Large intestine (tissue), 3 donors: ENCODE data around the gene EPB41. TPM values are rescaled to one million over a fixed set of nuclear protein-coding genes. Genes with fewer than 3 reads are reported as not detected.

Experiments
- DNase-seq, 2 donors: peaks; one replicate each; pipeline versions ENCODE4 v3.0.0 to v3.0.0-alpha.2; 2013
- H3K27ac ChIP-seq: one replicate; pipeline ENCODE4 v1.5.1; 2013; ENCODE audit warnings: low read length
- H3K27me3 ChIP-seq: 2 replicates; pipeline ENCODE4 v1.6.1; 2013; ENCODE audit warnings: low read length; ENCODE audit not compliant: control insufficient read depth, insufficient read depth
- H3K36me3 ChIP-seq: 2 replicates; pipeline ENCODE4 v1.6.1; 2013; ENCODE audit warnings: low read length; ENCODE audit not compliant: control insufficient read depth, insufficient read depth
- H3K4me1 ChIP-seq: one replicate; pipeline ENCODE4 v1.6.1; 2013; ENCODE audit warnings: low read length; ENCODE audit not compliant: control insufficient read depth, insufficient read depth
- H3K4me3 ChIP-seq: one replicate; pipeline ENCODE4 v1.5.1; 2013; ENCODE audit warnings: low read length
- H3K9me3 ChIP-seq: one replicate; pipeline ENCODE4 v1.6.1; 2013; ENCODE audit warnings: mild to moderate bottlenecking, low read depth, low read length, moderate library complexity; ENCODE audit not compliant: control insufficient read depth
- WGBS: methylation state at CpG from one replicate; pipeline ENCODE4 v1.1.5; 2013; ENCODE audit warnings: low lambda C conversion rate; ENCODE audit not compliant: insufficient coverage; 5-methylcytosine and 5-hydroxymethylcytosine counted together
- polyA plus RNA-seq: library from polyadenylated mRNA; unstranded; fragments of 120-200 nt; gene quantifications from one replicate; pipeline ENCODE4 v1.2.1, GENCODE V29; 2013

EPB41 gene
- polyA plus RNA-seq, 1 donor, result 54.0 TPM

DNA sequence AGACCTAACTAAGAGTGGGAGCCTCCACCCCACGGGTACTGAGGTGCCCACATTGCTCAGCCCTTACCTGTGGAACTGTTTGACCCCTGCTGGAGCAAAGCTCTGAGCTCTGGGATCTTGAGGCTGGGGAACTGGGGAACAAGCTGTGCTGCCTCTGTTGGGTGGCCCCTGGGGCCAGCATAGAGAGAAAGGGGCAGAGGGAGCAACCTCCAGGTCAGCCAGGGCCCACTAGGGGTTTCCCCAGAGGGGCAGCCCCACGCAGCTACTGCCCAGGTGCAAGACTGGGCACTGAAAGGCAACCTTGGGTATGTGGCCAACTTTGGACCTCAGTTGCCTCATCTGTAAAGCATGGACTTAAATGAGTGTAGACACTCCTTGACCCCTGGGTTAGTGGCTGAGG, 23.5 kb upstream of the EPB41 start:
- Histone ChIP-seq H3K9me3 (no peaks in the 10 kb centered on the region), H3K27ac (no peak overlapping the region), H3K36me3 (peaks cover 7% of the 10 kb centered on the region), H3K27me3 (peaks cover 6% of the 10 kb centered on the region), H3K4me3 (no peak overlapping the region), H3K4me1 (peaks cover 9% of the 10 kb centered on the region)
- no CpG with 5 or more reads among the region's 2 CpGs for WGBS
- DNase-seq, result no peak

DNA sequence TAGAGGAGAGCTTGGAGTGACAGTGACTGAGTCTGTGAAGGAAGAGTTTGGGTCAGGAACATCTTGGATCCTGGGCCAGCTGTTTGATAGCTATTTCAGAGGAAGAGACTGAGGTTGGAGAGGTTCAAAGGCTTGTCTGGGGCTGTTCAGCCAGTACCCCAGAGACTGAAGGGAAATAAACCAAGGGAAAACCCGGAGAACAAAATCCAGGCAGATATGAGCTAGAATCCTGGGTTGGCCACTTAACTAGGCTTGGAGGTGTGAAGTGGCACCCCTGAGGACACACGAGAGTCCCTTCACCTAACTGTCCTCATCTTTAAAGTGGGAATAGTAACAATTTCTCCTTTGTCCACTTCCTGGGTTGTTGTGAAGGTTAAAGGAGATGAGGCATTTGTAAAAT, 23.1 kb upstream of the EPB41 start:
- Histone ChIP-seq H3K4me1 (peaks cover 6% of the 10 kb centered on the region), H3K36me3 (peaks cover 7% of the 10 kb centered on the region), H3K27me3 (peaks cover 6% of the 10 kb centered on the region), H3K27ac (no peak overlapping the region), H3K4me3 (no peak overlapping the region), H3K9me3 (no peaks in the 10 kb centered on the region)
- DNase-seq, result no peak
- WGBS, result no CpG with 5 or more reads among the region's 2 CpGs

DNA sequence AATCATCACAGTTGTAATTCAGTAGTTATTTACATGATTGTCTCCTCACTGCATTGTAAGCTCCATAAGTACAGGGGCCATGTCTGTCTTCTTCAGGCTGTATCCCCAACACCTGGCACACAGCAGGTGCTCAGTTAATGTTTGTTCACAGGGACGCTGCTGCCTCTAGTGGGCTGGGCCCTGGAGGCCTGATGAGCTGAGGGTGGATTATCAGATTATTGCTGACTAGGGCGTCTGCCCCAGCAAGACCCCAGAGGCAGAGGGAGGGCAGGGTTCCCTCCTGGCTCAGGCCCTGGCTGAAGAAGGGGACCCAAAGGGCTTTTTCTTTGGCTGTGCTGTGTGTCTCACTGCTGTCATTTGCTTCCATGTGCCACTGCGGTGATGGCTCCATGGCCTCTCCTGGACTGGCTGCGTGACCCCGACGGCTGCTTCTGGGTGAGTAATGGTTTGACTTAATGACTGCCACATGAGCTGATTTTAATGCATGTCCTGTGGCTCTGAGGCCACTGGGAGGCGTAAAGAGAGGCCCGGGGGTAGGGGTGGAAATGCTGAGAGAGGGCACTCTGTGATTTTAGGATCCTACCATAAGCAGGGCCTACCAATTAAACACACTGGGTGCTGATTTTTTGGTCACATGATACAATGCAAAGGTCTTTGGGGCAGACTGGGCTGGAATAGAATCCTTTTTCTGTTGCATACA, 20.8 kb upstream of the EPB41 start:
- H3K9me3 ChIP-seq, result no peaks in the 10 kb centered on the region
- WGBS, result no CpG with 5 or more reads among the region's 8 CpGs

DNA sequence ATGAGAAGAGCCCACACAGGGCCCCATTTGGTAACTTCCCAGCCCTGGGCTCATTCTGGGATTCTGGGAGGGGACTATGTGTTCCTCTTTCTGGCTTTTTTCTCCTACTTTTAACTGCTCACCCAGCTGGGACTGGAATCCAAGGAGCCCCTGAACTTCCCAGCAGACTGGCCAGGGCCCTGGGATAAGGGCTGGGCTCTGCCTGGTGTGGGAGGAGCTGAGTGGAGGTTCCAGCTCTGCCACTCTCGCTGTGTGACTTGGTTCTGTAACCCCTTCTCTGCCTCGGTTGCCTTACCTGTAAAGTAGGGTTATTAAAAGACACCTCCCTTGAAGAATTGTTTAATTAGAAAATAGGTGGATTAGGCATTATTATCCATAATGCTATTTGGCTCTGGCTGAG, 19.6 kb upstream of the EPB41 start:
- Histone ChIP-seq H3K4me3 (no peak overlapping the region), H3K4me1 (no peaks in the 10 kb centered on the region), H3K27ac (no peak overlapping the region), H3K36me3 (peaks cover 7% of the 10 kb centered on the region), H3K27me3 (no peaks in the 10 kb centered on the region), H3K9me3 (no peaks in the 10 kb centered on the region)
- WGBS, result no CpG with 5 or more reads among the region's 2 CpGs
- DNase-seq, result no peak

More for the DNA sequence above, 20.8 kb upstream of the EPB41 start:
- Histone ChIP-seq H3K36me3 (peaks cover 7% of the 10 kb centered on the region), H3K27me3 (no peaks in the 10 kb centered on the region), H3K27ac (no peak overlapping the region), H3K4me1 (no peaks in the 10 kb centered on the region), H3K4me3 (no peak overlapping the region)
- DNase-seq, result no peak

DNA sequence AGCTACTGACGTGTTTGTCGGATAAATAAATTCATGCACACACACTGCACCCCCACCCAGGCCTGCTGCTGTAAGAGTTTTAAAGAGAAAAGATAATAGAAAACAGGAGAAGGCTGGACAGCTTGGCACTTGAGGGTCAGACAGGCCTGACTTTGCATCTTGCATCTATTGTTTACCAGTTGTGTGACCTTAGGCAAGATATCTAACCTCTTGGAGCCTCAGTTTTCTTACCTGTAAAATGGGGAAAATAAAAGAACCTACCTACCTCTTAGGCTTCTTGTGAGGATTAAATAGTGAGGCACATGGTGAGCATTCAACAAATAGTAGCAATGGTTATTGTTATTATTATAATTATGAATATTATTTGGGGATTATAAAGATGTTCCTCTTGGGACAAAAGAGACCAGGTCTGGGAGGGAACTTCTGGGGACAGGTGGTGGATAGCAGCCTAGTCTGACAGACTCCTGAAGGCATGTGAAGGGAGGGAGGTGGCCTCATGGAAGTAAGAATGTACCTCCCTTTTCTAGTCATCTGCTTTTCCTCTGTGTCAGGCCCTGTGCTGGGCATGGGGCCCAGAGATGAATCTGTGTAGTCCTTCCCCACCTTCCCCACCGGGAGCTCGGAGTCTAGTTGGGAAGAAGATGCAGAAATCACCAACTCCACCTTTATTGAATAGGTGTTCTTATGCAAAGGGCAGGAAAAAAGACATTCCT, 18.3 kb upstream of the EPB41 start:
- WGBS, result no CpG with 5 or more reads among the region's 4 CpGs
- Histone ChIP-seq H3K27ac (no peak overlapping the region), H3K4me1 (no peaks in the 10 kb centered on the region), H3K36me3 (peaks cover 7% of the 10 kb centered on the region), H3K9me3 (no peaks in the 10 kb centered on the region), H3K27me3 (no peaks in the 10 kb centered on the region), H3K4me3 (no peak overlapping the region)
- DNase-seq, result no peak

DNA sequence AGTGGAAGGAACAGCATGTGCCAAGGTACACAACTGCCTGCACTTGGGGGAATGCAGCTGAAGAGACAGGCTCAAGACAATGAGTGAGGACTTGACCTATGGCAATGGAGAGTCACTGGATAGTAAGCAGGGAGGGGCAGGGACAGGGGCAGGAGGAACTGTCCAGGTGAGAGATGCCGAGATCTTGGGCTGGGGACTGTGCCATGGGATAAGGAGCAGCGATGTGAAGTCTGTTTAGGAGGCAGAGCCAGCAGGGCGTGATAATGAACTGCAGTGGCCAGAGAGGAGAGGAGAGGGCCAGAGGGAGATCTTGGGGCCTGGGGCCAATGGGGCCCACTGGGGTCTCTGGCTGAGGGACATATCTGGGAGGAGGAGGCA, 17.8 kb upstream of the EPB41 start:
- Histone ChIP-seq H3K4me3 (no peak overlapping the region), H3K36me3 (peaks cover 7% of the 10 kb centered on the region), H3K27ac (no peak overlapping the region), H3K4me1 (no peaks in the 10 kb centered on the region), H3K27me3 (no peaks in the 10 kb centered on the region), H3K9me3 (no peaks in the 10 kb centered on the region)
- DNase-seq, result no peak
- WGBS, result no CpG with 5 or more reads among the region's 3 CpGs

DNA sequence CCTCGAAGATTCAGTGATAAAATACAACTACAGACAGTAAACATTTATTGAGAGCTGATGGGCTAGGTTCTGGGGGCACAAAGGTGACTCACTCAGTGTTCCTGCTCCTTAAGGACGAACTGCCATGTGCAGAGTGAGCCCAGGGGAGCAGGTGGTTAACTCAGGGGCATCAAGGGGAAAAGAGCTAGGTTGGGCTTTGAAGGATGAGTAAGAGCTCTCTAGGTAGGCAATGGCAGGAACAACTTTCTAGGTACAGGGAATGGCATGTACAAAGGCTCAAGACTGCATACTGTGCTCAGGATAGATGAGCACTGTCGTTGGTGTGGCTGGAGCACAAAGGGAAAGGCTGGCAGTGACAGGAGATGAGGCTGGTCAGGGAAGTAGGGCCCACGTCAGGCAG, 16.6 kb upstream of the EPB41 start:
- no peaks in the 10 kb centered on the region for H3K9me3 ChIP-seq
- H3K4me3 ChIP-seq, result no peak overlapping the region
- no peaks in the 10 kb centered on the region for H3K27me3 ChIP-seq
- H3K27ac ChIP-seq, result no peak overlapping the region
- DNase-seq, result no peak
- H3K36me3 ChIP-seq, result peaks cover 7% of the 10 kb centered on the region
- no peaks in the 10 kb centered on the region for H3K4me1 ChIP-seq
- no CpG with 5 or more reads among the region's 4 CpGs for WGBS

DNA sequence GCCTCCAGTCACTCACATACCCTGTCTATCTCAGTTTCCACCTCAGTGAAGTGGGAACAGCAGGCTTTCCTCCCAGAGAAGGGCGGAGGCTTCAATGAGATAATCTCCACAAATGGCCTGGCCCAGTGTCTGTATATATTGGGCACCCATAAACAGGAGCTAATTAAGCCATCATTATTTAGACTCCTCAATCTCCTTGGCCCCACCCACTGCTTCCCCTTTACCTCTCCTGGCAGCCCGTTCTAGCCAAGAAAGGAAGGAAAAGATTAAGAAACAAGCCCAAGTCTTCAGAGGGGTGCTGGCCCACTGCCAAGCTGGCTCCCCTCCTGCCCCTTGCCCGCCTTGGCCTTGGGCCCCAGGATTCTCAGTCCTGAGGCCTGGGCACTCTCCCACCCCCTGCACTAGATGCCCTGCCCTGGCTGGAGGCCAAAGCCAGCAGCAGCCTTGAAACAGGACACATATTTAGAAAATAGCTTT, 15.9 kb upstream of the EPB41 start:
- Histone ChIP-seq H3K4me3 (no peak overlapping the region), H3K27me3 (no peaks in the 10 kb centered on the region), H3K9me3 (no peaks in the 10 kb centered on the region), H3K27ac (no peak overlapping the region), H3K4me1 (no peaks in the 10 kb centered on the region), H3K36me3 (peaks cover 7% of the 10 kb centered on the region)
- no CpG with 5 or more reads among the region's 3 CpGs for WGBS
- no peak for DNase-seq

DNA sequence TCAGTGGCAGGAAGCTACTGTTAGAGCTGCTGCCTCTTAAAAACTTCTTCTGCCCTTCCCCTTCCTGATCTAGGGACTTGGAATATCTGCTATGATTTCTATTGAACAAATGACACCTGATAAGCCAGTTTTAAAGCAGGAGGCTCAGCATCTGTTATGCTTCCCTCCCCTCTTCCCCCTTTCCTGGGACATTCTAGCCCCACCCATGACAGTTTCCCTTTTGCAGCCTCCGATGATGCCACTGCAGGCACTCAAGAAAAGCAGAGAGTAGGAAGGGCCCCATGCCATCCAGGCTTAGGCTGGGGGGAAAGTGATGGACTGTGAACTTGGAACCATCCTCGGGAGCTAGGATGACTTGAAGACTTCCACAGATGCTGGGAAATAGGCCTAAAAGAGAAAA, 15.1 kb upstream of the EPB41 start:
- no CpG with 5 or more reads among the region's 2 CpGs for WGBS
- Histone ChIP-seq H3K36me3 (peaks cover 4% of the 10 kb centered on the region), H3K4me3 (no peak overlapping the region), H3K27me3 (no peaks in the 10 kb centered on the region), H3K4me1 (no peaks in the 10 kb centered on the region), H3K9me3 (no peaks in the 10 kb centered on the region), H3K27ac (no peak overlapping the region)
- no peak for DNase-seq

DNA sequence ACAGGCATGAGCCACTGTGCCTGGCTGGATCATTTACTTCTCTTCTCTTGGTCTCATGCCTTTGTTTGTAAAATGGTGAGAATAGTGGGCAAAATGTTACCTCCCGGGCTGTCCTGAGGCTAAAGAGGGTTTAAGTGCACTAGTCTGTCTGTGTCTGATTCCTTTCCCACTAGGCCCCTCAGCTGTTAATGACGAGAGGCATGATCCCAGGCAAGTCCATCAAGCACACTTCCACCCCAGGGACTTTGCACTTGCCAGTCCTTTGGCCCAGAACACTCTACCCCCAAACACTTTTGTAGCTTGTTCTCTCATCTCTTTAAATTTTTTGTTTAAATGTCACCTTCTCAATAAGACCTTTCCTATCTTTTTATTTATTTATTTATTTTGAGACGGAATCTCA, 13.8 kb upstream of the EPB41 start:
- no peaks in the 10 kb centered on the region for H3K27me3 ChIP-seq
- WGBS, result no CpG with 5 or more reads among the region's 3 CpGs
- H3K4me3 ChIP-seq, result no peak overlapping the region
- H3K27ac ChIP-seq, result no peak overlapping the region
- no peaks in the 10 kb centered on the region for H3K4me1 ChIP-seq
- DNase-seq, result no peak
- no peaks in the 10 kb centered on the region for H3K9me3 ChIP-seq
- no peaks in the 10 kb centered on the region for H3K36me3 ChIP-seq

DNA sequence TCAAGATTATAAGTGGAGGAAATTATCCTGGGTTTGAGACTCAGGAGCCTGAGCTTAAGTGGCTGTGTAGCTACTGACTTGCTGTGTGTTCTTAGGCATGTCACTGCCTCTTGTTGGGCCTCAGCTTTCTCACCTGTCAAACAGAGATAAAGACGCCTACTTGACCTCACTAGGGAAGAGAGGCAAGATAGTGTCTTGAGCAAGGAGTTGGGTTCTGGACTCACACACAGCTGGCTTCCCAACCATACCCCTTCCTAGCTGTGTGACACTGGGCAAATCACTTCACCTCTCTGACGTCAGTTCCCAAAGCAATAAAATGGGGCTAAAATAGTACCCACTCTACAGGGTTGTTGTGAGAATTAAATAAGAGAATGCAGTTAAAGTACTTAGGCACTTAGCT, 11.6 kb upstream of the EPB41 start:
- no peak overlapping the region for H3K27ac ChIP-seq
- no peak for DNase-seq
- H3K9me3 ChIP-seq, result no peaks in the 10 kb centered on the region
- H3K4me1 ChIP-seq, result no peaks in the 10 kb centered on the region
- H3K4me3 ChIP-seq, result no peak overlapping the region
- no peaks in the 10 kb centered on the region for H3K27me3 ChIP-seq
- H3K36me3 ChIP-seq, result no peaks in the 10 kb centered on the region
- no CpG with 5 or more reads among the region's 2 CpGs for WGBS
